ENCODE measurements around the gene LRRC72. TPM values are rescaled to one million over a fixed set of nuclear protein-coding genes. Genes with fewer than 3 reads are reported as not detected.

LRRC72 gene
- total and polyA plus RNA-seq, 12 donors = not detected

- TF ChIP-seq CTCF (IDR thresholded peaks at IDR 0.05) = no peak
- TF ChIP-seq POLR2A (IDR thresholded peaks at IDR 0.05) = no peak
- no peak for DNase-seq
- no peaks in the 10 kb centered on the region for H3K4me1 ChIP-seq (replicated peaks in 1 of 2)
- H3K27me3 ChIP-seq = no peaks in the 10 kb centered on the region
- no peaks in the 10 kb centered on the region for H3K9me3 ChIP-seq (replicated peaks in 1 of 3)
- intact Hi-C loops (cut with DNase I) = no loop called here
- no peak overlapping the region for H3K4me3 ChIP-seq
- WGBS, 4 donors = 64 to 91% (median 87%) methylated on average over 3 to 18 of the region's 18 CpGs
- peaks cover 0 to 20% of the 10 kb centered on the region in 2 donors for H3K36me3 ChIP-seq (replicated peaks in 1 of 2)
- H3K27ac ChIP-seq = no peak overlapping the region
These were observed 89.9 kb downstream of the LRRC72 start for GRCh38 chr7:16616542-16616941.

- Histone ChIP-seq H3K4me1 (replicated peaks in 1 of 2) (no peaks in the 10 kb centered on the region), H3K9me3 (replicated peaks in 1 of 3) (no peaks in the 10 kb centered on the region), H3K27me3 (no peaks in the 10 kb centered on the region), H3K4me3 (no peak overlapping the region), H3K27ac (no peak overlapping the region), H3K36me3 (replicated peaks in 1 of 2) (peaks cover 0 to 24% of the 10 kb centered on the region in 2 donors)
- WGBS, 4 donors = 89 to 97% (median 94%) methylated on average over 2 of the region's 2 CpGs
- DNase-seq = no peak
- intact Hi-C loops (cut with DNase I) = no loop called here
- no peak for TF ChIP-seq CTCF (IDR thresholded peaks at IDR 0.05)
- no peak for TF ChIP-seq POLR2A (IDR thresholded peaks at IDR 0.05)
These were observed 93.4 kb downstream of the LRRC72 start for GRCh38 chr7:16619979-16620408.

- no peaks in the 10 kb centered on the region for H3K9me3 ChIP-seq (replicated peaks in 1 of 3)
- H3K36me3 ChIP-seq (replicated peaks in 1 of 2) = peaks cover 0 to 11% of the 10 kb centered on the region in 2 donors
- H3K27ac ChIP-seq = no peak overlapping the region
- DNase-seq = no peak
- TF ChIP-seq CTCF (IDR thresholded peaks at IDR 0.05) (no peak), POLR2A (IDR thresholded peaks at IDR 0.05) (no peak)
- no peaks in the 10 kb centered on the region for H3K27me3 ChIP-seq
- intact Hi-C loops (cut with DNase I) = no loop called here
- 62 to 98% (median 81%) methylated on average over 2 of the region's 2 CpGs for WGBS, 4 donors
- no peaks in the 10 kb centered on the region for H3K4me1 ChIP-seq (replicated peaks in 1 of 2)
- no peak overlapping the region for H3K4me3 ChIP-seq
These were observed 99.8 kb downstream of the LRRC72 start for GRCh38 chr7:16626388-16626787.

- Histone ChIP-seq H3K9me3 (replicated peaks in 1 of 3) (no peaks in the 10 kb centered on the region), H3K4me1 (replicated peaks in 1 of 2) (no peaks in the 10 kb centered on the region), H3K27ac (no peak overlapping the region), H3K36me3 (replicated peaks in 1 of 2) (peaks cover 0 to 11% of the 10 kb centered on the region in 2 donors), H3K4me3 (no peak overlapping the region), H3K27me3 (no peaks in the 10 kb centered on the region)
- whole genome bisulfite sequencing, 4 donors = 62 to 76% (median 67%) methylated on average over 2 of the region's 2 CpGs
- TF ChIP-seq CTCF (IDR thresholded peaks at IDR 0.05) (no peak), POLR2A (IDR thresholded peaks at IDR 0.05) (no peak)
- intact Hi-C loops (cut with DNase I) = no loop called here
- peak in 2 of 7 donors; percentile 12 to 23 for DNase-seq
These were observed 100.6 kb downstream of the LRRC72 start for GRCh38 chr7:16627236-16627635.
